ENCODE measurements around the gene CLDN25.

Gene CLDN25

GRCh38 chr11:113814181-113814580 lies 34.6 kb downstream of the CLDN25 start:
- DNase-seq: no peak

GRCh38 chr11:113817162-113817561 lies 37.6 kb downstream of the CLDN25 start:
- peak; percentile 70 for DNase-seq

GRCh38 chr11:113817626-113818025 lies 38.0 kb downstream of the CLDN25 start:
- no peak for DNase-seq

DNA sequence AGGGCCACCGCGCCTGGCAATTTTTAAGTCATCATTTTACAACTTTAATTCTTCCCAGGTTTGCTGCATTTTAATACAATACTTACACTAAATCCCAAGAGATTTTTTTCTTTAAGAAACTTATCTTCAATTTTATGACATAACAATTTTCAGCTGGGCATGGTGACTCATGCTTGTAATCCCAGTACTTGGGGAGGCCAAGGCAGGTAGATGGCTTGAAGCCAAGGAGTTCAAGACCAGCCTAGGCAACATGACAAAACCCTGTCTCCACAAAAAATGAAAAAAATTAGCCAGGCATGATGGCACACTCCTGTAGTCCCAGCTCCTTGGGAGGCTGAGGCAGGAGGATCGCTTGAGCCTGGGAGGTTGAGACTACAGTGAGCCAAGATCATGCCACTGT lies 38.8 kb downstream of the CLDN25 start:
- no peak for DNase-seq

GRCh38 chr11:113827477-113827876 lies 47.9 kb downstream of the CLDN25 start:
- DNase-seq: no peak

- no peak for DNase-seq
These were observed 48.6 kb downstream of the CLDN25 start for GRCh38 chr11:113828191-113828590.

DNA sequence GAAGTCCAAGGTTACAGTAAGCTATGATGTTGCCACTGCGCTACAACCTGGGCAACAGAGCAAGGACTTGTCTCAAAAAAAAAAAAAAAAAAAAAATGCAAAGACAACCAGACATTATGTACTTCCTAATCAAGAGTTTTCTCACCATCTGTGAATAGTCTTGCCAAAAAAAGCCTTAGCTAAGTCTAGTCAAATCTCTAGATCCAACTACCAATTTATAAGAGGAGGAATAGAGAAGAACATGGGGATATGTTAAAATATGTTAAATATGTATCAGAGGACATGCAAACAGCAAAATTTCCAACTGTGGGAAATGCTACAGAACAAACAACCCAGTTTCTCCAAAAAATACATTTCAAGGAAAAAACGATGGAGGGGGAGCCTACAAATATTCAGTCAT lies 50.2 kb downstream of the CLDN25 start:
- DNase-seq: no peak

Data from DMS79 (cell line).